Skin of body (tissue), 2 donors: ENCODE results near the gene SLC29A1. TPM values are rescaled to one million over a fixed set of nuclear protein-coding genes. Genes with fewer than 3 reads are reported as not detected.

Experiments used
- DNase-seq: peaks from one replicate; lab custom pipeline; 2025; lab: John Stamatoyannopoulos, UW
- total RNA-seq: library from RNA; depleted of rRNA; stranded (reverse); fragments of >200 nt; gene quantifications from one replicate; pipeline ENCODE4 v1.2.3, GENCODE V29; 2014

Gene SLC29A1
- total RNA-seq, 1 donor from 2014 or later: 21.3 TPM

DNA sequence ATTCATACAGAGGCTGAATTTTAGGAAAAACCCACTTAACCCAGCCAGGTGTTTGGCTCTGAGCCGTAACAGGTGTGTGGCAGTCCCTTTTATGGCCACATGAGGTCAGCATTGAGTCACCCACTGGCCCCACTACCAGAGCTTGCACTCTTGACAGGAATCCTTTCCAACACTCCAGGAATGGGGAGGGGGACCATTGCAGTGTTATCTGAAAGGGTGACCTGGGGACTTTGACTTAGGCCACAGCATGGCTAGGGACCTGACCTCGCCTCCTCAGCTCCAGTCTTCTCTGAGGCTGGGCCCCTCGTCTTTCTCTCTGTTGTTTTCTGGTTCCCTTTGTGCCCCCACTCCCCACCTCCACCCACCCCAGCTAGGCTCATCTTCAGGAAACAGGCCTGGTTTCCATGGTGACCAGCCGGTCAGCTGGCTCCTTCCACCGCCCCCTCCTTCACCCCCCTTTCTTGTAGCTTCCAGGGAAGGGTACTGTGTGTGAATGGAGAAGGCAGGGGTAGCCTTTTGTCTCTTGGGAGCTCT lies 44.8 kb downstream of the SLC29A1 start:
- DNase-seq: peak; percentile 53

DNA sequence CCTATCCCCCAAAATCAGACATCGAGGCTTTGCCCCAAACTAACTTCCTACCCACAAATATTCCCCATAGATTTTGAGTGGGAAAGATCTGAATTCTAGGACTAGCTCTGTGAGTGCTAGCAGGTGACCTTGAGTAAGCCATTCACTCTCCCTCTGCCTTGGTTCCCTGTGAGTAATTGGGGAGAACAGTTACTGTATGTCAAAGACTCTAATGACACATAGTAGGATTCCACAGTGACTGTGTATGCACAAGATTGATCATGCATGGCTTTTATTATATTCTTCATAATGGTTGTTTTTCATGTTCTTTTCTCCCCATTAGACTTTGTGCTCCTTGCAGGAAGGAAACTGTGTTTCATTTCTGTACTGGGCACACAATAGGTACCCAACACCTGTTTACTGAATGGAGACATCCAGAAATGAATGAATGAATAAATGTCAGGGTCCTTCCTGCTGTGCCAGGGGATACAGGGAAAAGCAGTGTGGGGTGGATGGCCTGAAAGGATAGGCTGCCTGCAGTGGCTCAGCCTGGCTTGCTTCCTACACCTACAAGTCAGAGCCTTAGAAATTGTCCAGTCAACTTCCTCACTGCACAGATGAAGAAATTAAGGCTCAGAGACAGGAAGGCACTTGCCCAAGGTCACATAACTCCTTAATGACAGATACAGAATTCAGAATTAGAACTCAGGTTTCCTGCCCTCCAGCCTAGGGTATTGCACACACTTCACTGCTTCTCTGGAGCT lies 46.0 kb downstream of the SLC29A1 start:
- DNase-seq: no peak

DNA sequence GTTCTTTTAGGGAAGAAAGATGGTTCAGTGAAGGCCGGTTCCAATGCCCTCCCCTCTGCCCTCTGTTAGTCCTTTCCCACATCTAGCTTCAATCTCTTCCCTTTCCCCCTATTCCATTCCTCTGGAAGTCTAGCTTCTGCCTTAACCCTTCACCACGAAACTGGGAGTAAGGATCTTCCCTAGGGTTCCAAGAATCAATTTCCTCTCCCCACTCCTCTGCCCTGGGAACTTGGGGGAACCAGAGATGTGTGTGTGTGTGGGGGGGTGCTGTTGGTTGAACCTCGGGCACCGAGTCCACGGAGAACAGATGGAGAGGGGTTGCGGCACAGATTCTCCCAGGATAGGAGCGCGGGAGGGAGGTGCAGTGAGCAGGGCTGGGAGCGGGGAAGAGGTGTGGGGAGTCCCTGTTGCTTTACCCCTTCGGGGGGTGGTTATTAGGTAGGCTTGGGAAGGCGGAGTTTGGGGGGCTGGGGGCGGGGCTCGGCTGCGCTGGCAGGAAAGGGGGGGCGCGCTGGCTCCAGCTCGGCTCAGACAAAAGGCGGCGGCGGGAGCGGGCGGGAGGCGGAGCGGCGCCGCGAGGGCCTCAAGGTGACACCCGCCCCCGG lies 46.6 kb downstream of the SLC29A1 start, which contains the start of gene TMEM151B:
TMEM151B (plus strand) TSS at position 530 of the 605 bp plus-strand sequence. CDS start 293 bp downstream, outside the sequence.
- no peak for DNase-seq

DNA sequence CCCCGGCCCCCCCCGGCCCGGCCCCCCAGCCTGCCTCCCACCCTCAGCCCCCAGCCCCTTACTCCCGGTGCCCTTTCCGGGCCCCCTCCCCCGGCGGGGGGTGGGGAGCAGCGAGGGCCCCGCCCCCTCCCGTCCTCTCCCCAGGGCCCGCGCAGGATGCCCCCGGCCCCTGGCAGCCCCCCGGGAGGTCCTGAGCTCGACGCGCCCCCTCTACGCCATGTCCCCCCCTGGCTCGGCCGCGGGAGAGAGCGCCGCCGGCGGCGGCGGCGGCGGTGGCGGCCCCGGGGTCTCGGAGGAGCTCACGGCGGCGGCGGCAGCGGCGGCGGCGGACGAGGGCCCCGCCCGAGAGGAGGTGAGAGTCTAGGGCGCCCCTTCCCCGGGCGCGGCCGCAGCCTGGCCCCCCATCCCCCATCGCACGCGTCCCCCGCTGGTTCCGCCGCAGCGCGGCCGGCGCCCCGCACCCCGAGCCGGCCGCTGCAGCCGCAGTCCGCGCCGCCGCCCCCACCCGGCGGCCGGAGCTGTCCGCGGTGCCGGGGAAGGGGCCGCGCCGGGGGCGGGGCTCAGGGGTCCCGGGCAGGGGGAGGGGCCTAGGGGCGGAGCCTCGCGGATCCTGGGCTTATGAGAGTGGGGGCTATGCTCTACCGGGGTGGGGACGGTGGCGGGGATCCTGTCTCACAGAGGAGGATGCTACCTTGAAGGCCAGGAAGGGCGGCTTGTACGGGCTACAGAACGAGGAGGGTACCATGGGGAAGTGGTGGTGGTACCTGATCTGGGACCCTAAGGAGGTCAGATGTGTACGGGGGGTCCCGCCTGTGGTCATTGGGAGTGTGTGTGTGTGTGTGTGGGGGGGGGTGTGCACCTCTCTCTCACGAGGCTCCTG lies 47.4 kb downstream of the SLC29A1 start:
- no peak for DNase-seq

DNA sequence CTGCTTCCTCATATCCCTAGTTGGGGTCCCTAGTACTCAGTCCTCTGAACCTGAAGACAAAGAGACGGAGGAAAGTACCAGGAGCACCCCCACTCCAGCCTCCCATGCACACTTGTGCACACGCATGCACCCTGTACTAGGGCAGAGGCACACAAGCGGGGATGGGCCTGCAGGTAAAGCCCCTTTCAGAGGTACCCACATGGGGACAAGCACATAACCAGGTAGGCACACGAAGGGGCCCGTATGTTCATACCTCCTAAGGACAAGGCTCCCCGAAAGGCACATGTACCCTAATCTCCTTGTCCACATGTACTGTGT lies 48.0 kb downstream of the SLC29A1 start:
- no peak for DNase-seq

DNA sequence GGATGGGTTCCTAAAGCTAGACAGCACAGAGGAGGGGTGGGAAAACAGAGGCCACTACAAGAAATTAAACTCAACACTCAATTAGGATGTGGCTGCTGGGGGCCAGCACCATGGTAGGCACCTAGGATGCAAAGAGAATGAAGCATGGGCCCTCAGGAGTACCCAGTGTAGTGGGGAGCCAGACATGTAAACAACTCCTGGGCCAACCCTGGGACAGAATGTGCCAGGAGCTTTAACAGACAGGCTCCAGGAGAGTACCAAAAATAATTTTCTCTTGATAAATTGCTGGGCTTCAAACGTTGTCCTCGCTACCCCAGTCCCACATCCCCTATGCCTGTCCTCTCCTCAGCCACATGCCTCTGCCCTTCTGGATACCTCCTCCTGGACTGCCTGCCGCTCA lies 48.5 kb downstream of the SLC29A1 start:
- no peak for DNase-seq

DNA sequence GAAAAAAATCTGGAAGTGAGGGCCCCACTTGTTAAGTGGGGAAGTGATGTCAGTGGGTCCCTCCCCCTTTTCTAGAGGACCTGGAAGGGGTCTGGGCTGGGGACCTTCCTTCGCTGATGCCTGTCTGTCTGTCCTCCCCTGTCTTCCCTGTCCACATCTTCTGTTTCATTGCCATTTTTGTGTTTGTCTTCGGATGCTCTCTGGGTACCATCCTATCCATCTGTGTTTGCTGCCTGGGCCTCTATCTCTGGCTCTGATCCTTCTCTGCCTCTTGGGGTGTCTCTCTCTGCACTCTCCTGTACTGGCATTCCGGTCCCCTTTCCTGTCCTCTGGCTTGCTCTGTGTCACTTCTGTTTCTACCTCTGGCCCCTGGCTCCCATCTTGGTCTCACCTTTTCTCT lies 49.1 kb downstream of the SLC29A1 start:
- no peak for DNase-seq

DNA sequence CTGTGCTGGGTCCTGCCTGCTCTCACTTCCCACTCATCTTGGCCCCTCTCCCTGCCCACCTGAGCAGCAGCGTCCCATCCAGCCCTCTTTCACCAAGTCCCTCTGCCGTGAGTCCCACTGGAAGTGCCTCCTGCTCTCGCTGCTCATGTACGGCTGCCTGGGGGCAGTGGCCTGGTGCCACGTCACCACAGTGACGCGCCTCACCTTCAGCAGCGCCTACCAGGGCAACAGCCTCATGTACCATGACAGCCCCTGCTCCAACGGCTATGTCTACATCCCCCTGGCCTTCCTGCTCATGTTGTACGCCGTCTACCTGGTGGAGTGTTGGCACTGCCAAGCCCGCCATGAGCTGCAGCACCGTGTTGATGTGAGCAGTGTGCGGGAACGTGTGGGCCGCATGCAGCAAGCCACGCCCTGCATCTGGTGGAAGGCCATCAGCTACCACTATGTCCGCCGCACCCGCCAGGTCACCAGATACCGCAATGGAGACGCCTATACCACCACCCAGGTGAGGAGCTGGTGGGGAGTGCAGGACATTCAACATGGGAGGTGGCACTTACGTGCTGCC lies 49.7 kb downstream of the SLC29A1 start:
- DNase-seq: no peak

DNA sequence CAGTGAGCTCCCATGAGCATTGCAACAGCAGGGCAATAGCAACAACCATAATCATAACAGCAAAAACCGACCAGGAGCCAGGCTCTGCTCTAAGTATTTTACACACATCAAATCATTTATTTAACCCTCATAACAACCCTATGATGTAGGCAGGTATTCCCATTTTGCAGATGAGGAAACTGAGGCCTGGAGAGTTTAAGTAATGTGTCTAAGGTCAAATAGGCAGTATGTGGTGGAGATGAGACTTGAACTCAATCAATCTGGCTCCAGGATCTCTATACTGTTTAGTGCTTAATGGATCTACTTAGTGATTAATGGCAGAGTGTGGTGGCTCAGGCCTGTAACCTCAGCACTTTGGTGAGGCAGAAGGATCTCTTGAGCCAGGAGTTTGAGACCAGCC lies 50.2 kb downstream of the SLC29A1 start:
- DNase-seq: no peak

DNA sequence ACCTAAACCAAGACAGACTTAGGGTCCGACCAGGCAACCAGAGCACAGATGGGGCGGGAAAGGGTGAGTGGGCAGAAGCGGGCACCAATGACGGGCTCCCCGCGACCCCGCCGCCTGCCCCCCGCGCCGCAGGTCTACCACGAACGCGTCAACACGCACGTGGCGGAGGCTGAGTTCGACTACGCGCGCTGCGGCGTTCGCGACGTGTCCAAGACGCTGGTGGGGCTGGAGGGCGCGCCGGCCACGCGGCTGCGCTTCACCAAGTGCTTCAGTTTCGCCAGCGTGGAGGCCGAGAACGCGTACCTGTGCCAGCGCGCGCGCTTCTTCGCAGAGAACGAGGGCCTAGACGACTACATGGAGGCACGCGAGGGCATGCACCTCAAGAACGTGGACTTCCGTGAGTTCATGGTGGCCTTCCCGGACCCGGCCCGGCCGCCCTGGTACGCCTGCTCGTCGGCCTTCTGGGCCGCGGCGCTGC lies 51.9 kb downstream of the SLC29A1 start:
- no peak for DNase-seq

DNA sequence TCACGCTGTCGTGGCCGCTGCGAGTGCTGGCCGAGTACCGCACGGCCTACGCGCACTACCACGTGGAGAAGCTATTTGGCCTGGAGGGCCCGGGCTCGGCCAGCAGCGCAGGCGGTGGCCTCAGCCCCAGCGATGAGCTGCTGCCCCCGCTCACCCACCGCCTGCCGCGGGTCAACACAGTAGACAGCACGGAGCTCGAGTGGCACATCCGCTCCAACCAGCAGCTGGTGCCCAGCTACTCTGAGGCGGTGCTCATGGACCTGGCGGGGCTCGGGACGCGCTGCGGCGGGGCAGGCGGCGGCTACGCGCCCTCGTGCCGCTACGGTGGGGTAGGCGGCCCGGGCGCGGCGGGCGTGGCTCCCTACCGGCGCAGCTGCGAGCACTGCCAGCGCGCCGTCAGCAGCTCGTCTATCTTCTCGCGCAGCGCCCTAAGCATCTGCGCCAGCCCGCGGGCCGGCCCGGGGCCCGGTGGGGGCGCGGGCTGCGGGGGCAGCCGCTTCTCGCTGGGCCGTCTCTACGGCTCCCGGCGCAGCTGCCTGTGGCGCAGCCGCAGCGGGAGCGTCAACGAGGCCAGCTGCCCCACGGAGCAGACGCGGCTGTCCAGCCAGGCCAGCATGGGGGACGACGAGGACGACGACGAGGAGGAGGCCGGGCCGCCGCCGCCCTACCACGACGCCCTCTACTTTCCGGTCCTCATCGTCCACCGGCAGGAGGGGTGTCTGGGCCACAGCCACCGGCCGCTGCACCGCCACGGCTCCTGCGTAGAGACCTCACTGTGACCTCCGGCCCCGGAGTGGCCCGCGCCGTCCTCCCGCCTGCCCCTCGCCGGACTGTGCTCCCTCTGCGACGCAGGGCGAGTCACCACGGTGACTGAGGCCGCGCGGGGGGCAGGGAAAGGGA lies 52.6 kb downstream of the SLC29A1 start:
- no peak for DNase-seq

DNA sequence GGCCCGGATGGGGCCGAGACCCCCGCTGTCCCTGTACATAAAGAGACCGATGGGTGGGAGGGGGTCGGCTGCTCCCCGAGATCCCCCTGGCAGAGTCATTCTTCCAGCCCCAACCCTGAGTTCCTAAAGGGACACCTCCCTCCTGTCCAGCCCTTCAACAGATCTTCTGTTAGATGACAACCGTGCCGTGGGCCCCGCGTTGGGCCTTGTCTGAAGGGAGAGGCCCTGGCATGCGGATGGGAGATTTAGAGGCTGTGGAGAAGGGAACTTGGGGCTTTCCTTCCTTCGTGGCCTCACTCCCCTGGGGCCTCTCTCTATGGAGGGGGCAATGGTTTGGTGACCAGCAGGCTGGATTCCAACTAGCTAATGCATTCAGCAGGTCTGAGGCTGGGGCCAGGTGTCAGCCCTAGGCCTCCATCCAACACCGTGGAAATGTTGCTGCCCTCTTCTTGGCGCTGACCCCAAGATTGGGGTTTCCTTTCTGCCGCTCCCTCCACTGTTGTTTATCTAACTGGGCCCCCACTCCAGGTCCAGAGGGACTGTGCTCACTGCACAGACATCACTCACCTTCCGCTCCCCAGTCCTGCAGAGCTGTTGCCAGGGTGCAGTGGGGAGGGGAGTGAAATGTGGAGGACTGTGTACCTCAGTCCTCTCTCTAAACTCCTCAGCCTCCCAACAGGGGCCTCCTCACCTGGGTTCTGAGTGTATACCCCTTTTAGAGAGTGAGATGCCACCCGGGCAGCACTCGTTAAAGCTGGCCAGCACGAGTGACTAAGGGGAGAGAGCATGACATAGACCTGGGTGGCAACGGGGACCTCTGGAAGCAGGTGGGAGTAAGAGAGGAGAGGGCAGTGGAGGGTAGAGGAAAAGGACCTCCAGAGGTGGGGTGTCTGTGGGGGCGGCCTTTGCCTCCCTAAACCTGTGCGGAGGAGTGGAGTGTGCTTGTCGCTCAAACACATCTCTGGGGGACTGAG lies 53.6 kb downstream of the SLC29A1 start:
- DNase-seq: no peak

DNA sequence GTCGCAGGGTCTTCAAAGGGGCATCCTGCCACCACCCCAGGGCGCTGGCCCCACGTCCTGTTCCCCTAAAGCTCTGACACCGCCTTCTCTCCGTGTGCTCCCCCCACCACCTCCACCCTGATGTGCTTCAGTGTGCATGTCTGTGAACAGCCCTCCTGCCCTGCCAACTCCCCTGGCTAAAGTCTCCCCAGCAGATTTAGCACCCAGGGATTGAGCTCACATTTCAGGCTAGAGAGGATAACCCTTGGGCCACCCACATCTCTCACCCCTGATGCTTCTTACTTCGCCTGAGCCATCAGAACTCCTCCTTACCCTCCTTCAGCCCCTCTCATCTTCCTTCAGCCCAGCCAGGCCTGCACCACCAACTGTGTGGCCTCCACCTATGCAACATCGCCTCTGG lies 54.4 kb downstream of the SLC29A1 start:
- DNase-seq: no peak

DNA sequence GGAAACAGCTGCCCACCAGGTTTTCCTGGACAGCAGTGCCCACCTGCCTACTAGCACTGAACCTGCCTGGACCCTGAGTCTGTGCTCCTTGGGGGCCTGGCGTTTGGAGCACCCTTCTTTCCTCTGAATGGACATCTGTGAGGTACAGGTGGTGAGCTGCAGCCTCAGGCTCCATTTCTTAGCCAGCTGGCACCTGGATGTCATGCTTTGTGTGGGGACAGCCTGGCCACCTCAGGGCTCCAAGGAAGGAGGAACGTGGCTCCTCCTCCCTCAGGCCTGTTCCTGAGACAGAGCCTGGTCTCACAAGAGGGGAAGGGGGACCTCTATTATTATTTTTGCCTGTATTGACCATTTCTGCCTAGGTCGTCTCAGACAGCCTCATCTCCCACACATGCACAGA lies 54.9 kb downstream of the SLC29A1 start:
- DNase-seq: no peak

DNA sequence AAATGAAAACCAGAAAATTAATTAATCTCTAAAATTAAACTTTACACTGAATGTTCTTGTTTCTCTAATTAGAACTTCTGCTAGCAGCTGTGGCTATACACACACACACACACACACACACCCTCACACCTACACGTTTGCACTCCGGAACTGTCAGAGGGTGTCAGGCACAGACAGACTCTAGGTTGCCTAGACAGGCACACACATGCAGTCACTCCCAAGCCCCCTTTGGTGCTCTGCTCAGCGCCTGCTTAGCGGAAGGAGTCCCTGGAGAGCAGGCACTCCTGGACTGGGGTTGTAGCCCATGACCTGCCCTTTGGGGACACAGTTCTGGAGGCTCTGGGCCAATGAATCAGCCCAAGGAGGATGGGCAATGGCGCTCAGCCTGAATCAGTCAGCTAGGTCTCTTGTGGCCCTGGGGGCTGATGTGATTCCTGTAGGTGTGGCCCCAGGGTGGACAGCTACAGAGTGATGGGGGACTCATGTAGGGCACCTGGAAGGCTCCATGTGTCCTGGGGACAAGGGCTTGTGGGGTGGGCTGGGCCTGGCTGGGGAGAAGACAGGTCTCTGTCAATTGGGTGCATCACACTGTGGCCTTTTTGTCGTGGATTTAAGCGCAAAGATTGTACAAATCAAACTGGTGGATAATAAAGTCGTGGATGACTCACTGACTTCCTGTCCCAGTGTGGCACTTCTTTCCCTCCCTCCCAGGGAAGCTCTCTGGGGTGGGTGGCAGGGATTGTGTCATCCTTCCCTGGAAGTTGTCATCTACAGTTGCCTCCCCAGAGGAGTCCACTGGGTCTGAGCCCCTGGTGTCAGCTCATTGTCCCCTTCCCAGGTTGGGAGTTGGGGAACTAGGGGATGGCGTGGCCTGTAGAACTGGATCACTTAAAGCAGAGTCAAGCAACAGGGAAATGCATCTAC lies 55.6 kb downstream of the SLC29A1 start:
- DNase-seq: no peak
